SU-DHL-6 (cell line): Measurements from ENCODE around the gene PXDN.

Source experiments
- EZH2phosphoT487 ChIP-seq: fragments of 200-600 bp; sonication (generic), shearing (Covaris generic); conservative IDR thresholded peaks from 2 replicates; pipeline ENCODE4 v1.6.1; 2018; ENCODE audit warnings: mild to moderate bottlenecking, antibody characterized with exemption, low read length, moderate library complexity, mixed read lengths
- TF ChIP-seq, protein P1 (sequence below): fragments of 200-600 bp; sonication (generic); IDR thresholded peaks from one replicate; pipeline ENCODE4 v1.5.1; 2017; ENCODE audit warnings: antibody characterized with exemption, mild to moderate bottlenecking, low read length, moderate library complexity; ENCODE audit not compliant: insufficient read depth, poor library complexity, severe bottlenecking

DNA sequence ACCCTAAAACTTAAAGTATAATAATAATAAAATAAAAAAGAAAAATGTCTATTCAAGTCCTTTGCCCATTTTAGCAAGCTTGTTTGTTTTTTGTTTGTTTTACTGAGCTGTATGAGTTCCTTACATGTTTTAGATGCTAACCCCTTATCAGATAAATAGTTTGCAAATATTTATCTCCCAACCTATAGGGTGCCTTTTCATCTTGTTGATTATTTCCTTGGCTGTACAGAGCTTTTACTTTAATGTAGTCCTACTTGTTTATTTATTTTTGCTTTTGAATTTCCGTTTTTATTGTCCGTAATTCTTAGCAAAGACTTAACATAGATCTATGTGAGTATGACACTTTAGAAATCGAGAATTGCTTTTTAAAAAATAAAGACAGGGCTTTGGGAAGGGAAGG is 17.8 kb downstream of the PXDN start:
- TF ChIP-seq, protein P1, sequence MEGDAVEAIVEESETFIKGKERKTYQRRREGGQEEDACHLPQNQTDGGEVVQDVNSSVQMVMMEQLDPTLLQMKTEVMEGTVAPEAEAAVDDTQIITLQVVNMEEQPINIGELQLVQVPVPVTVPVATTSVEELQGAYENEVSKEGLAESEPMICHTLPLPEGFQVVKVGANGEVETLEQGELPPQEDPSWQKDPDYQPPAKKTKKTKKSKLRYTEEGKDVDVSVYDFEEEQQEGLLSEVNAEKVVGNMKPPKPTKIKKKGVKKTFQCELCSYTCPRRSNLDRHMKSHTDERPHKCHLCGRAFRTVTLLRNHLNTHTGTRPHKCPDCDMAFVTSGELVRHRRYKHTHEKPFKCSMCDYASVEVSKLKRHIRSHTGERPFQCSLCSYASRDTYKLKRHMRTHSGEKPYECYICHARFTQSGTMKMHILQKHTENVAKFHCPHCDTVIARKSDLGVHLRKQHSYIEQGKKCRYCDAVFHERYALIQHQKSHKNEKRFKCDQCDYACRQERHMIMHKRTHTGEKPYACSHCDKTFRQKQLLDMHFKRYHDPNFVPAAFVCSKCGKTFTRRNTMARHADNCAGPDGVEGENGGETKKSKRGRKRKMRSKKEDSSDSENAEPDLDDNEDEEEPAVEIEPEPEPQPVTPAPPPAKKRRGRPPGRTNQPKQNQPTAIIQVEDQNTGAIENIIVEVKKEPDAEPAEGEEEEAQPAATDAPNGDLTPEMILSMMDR: no peak
- TF ChIP-seq EZH2phosphoT487: no peak
